HUDEP-2 (cell line): ENCODE results near the gene SCNN1B.
A peak's percentile ranks its signal among the peaks of the same experiment; 100 is the strongest.
"Not testable (repeated sequence)": the region's sequence is repeated elsewhere in the genome, so short reads cannot be mapped to it uniquely, and the experiment has no call there.

ENCODE experiments used
- DNase-seq, 76 experiments: peaks; one replicate each; lab custom pipeline; 2025; ENCODE audit not compliant: unreplicated experiment in 76 of 76; lab: John Stamatoyannopoulos, UW

SCNN1B gene

GRCh38 chr16:23348579-23349469, 46.7 kb downstream of the SCNN1B start:
- peak in 4 of 76 experiments; percentile 1 to 8 (median 6) for DNase-seq

GRCh38 chr16:23351360-23351759, 49.3 kb downstream of the SCNN1B start:
- no peak for DNase-seq

- no peak for DNase-seq
Measured at GRCh38 chr16:23353440-23353839, 51.3 kb downstream of the SCNN1B start.

GRCh38 chr16:23354246-23354645, 52.1 kb downstream of the SCNN1B start:
- no peak for DNase-seq

GRCh38 chr16:23355106-23355670, 53.1 kb downstream of the SCNN1B start:
- no peak for DNase-seq

GRCh38 chr16:23356941-23357340, 54.8 kb downstream of the SCNN1B start:
- DNase-seq: no peak

- DNase-seq: no peak
Measured at GRCh38 chr16:23357761-23358290, 55.7 kb downstream of the SCNN1B start.

- DNase-seq: no peak
Measured at GRCh38 chr16:23359092-23359760, 57.1 kb downstream of the SCNN1B start.

GRCh38 chr16:23362460-23363317, 60.6 kb downstream of the SCNN1B start:
- no peak for DNase-seq

- DNase-seq: no peak
Measured at GRCh38 chr16:23365602-23366240, 63.6 kb downstream of the SCNN1B start.

- DNase-seq: not testable (repeated sequence)
Measured at GRCh38 chr16:23366341-23366740, 64.2 kb downstream of the SCNN1B start.

GRCh38 chr16:23367564-23367963, 65.5 kb downstream of the SCNN1B start:
- no peak for DNase-seq

- DNase-seq: no peak
Measured at GRCh38 chr16:23367988-23368387, 65.9 kb downstream of the SCNN1B start.

- DNase-seq: no peak
Measured at GRCh38 chr16:23368469-23368868, 66.4 kb downstream of the SCNN1B start.

GRCh38 chr16:23369416-23369815, 67.3 kb downstream of the SCNN1B start:
- no peak for DNase-seq

GRCh38 chr16:23371368-23371767, 69.3 kb downstream of the SCNN1B start:
- DNase-seq: no peak

- no peak for DNase-seq
Measured at GRCh38 chr16:23373436-23374219, 71.5 kb downstream of the SCNN1B start.

- no peak for DNase-seq
Measured at GRCh38 chr16:23374721-23375510, 72.8 kb downstream of the SCNN1B start.
